HepG2 (cell line): ENCODE data around the gene C12orf56. TPM values are rescaled to one million over a fixed set of nuclear protein-coding genes. Genes with fewer than 3 reads are reported as not detected.
A peak's percentile ranks its signal among the peaks of the same experiment; 100 is the strongest.

Source experiments
- ASH2L ChIP-seq: fragments of 300-600, 200-600 bp; sonication (generic); IDR thresholded peaks from 2 replicates; pipeline ENCODE4 v1.7.0; 2017; ENCODE audit warnings: low read depth, mild to moderate bottlenecking, moderate library complexity, mixed read lengths, low read length; ENCODE audit not compliant: insufficient read length
- CCAR2 ChIP-seq: fragments of 200-400 bp; formaldehyde crosslinking; optimal IDR thresholded peaks from 2 replicates; pipeline ENCODE3; 2018; ENCODE audit warnings: low read depth, mild to moderate bottlenecking, low read length, moderate library complexity
- FOXC1 ChIP-seq: sonication (generic); formaldehyde crosslinking; IDR thresholded peaks from 2 replicates; pipeline ENCODE4 v1.8.0; 2022; ENCODE audit warnings: mild to moderate bottlenecking, missing genetic modification reagents, borderline replicate concordance
- GTF2F1 ChIP-seq: fragments of 150-350 bp; IDR thresholded peaks from 2 replicates; pipeline ENCODE4 v1.6.1; 2014; ENCODE audit warnings: low read length
- HOXA3 ChIP-seq: sonication (generic); formaldehyde crosslinking; IDR thresholded peaks from 2 replicates; pipeline ENCODE4 v1.5.0; 2020; ENCODE audit warnings: missing genetic modification reagents
- KDM5A ChIP-seq: fragments of 200-600 bp; sonication (generic); IDR thresholded peaks from 2 replicates; pipeline ENCODE4 v1.7.0; 2018; ENCODE audit warnings: antibody characterized with exemption, mild to moderate bottlenecking, low read length, borderline replicate concordance
- MIER3 ChIP-seq: IDR thresholded peaks from 2 replicates; pipeline ENCODE4 v1.6.1; 2016; ENCODE audit warnings: missing compliant biosample characterization, borderline replicate concordance
- NCOA1 ChIP-seq: sonication (generic); formaldehyde crosslinking; IDR thresholded peaks from 2 replicates; pipeline ENCODE4 v1.9.0; 2021; ENCODE audit warnings: missing genetic modification reagents
- NCOA2 ChIP-seq: sonication (generic); formaldehyde crosslinking; IDR thresholded peaks from 2 replicates; pipeline ENCODE4 v1.8.0; 2022; ENCODE audit warnings: inconsistent platforms
- NFATC3 ChIP-seq: sonication (generic); formaldehyde crosslinking; IDR thresholded peaks from 2 replicates; pipeline ENCODE4 v1.5.1; 2020; ENCODE audit warnings: mild to moderate bottlenecking, missing genetic modification reagents
- NFIB ChIP-seq: sonication (generic); formaldehyde crosslinking; IDR thresholded peaks from 2 replicates; pipeline ENCODE4 v1.9.0; 2021; ENCODE audit warnings: missing genetic modification reagents, mild to moderate bottlenecking, borderline replicate concordance
- PHF8 ChIP-seq: sonication (generic); formaldehyde crosslinking; IDR thresholded peaks from 2 replicates; pipeline ENCODE4 v1.5.0; 2020; ENCODE audit warnings: missing genetic modification reagents
- SMYD3 ChIP-seq: sonication (generic); formaldehyde crosslinking; IDR thresholded peaks from 2 replicates; pipeline ENCODE4 v1.8.1; 2023; ENCODE audit warnings: mild to moderate bottlenecking, missing genetic modification reagents
- TOE1 ChIP-seq: sonication (generic); formaldehyde crosslinking; IDR thresholded peaks from 2 replicates; pipeline ENCODE4 v1.4.0; 2020; ENCODE audit warnings: mild to moderate bottlenecking, missing genetic modification reagents
- XRCC5 ChIP-seq: fragments of 200-400 bp; formaldehyde crosslinking; optimal IDR thresholded peaks from 2 replicates; pipeline ENCODE3; 2017; ENCODE audit warnings: mild to moderate bottlenecking, low read length
- ZFP90 ChIP-seq: sonication (generic); formaldehyde crosslinking; IDR thresholded peaks from 2 replicates; pipeline ENCODE4 v1.8.0; 2022; ENCODE audit warnings: missing genetic modification reagents, mild to moderate bottlenecking, inconsistent platforms, borderline replicate concordance
- ZNF121 ChIP-seq: sonication (generic); formaldehyde crosslinking; IDR thresholded peaks from 2 replicates; pipeline ENCODE4 v1.5.0; 2020; ENCODE audit warnings: mild to moderate bottlenecking, missing genetic modification reagents
- ZNF292 ChIP-seq: sonication (generic); formaldehyde crosslinking; IDR thresholded peaks from 2 replicates; pipeline ENCODE4 v1.8.1; 2022; ENCODE audit warnings: mild to moderate bottlenecking, low read depth, missing genetic modification reagents, borderline replicate concordance
- ZNF350 ChIP-seq: sonication (generic); formaldehyde crosslinking; IDR thresholded peaks from 2 replicates; pipeline ENCODE4 v1.4.0; 2020; ENCODE audit warnings: mild to moderate bottlenecking, low read depth, missing genetic modification reagents, borderline replicate concordance
- ZNF441 ChIP-seq: sonication (generic); formaldehyde crosslinking; IDR thresholded peaks from 2 replicates; pipeline ENCODE4 v1.7.0; 2021; ENCODE audit warnings: missing genetic modification reagents, borderline replicate concordance
- ZNF567 ChIP-seq: sonication (generic); formaldehyde crosslinking; IDR thresholded peaks from 2 replicates; pipeline ENCODE4 v1.8.1; 2023; ENCODE audit warnings: mild to moderate bottlenecking, missing genetic modification reagents, borderline replicate concordance
- ZNF816 ChIP-seq: sonication (generic); formaldehyde crosslinking; IDR thresholded peaks from 2 replicates; pipeline ENCODE4 v1.8.0; 2022; ENCODE audit warnings: missing genetic modification reagents, mild to moderate bottlenecking, borderline replicate concordance
- ZNF878 ChIP-seq: sonication (generic); formaldehyde crosslinking; IDR thresholded peaks from 2 replicates; pipeline ENCODE4 v1.8.1; 2023; ENCODE audit warnings: mild to moderate bottlenecking, missing genetic modification reagents, moderate library complexity
- ZNF883 ChIP-seq: sonication (generic); formaldehyde crosslinking; IDR thresholded peaks from 2 replicates; pipeline ENCODE4 v1.5.1; 2020; ENCODE audit warnings: mild to moderate bottlenecking, missing genetic modification reagents; ENCODE audit errors: not compliant biosample characterization
- ZSCAN21 ChIP-seq: sonication (generic); formaldehyde crosslinking; IDR thresholded peaks from 2 replicates; pipeline ENCODE4 v1.8.0; 2022; ENCODE audit warnings: mild to moderate bottlenecking, missing genetic modification reagents, moderate library complexity, borderline replicate concordance
- polyA plus RNA-seq, 8 experiments: library from polyadenylated mRNA; depleted of rRNA in 3 of 8; stranded (reverse) in 7 of 8; unstranded in 1 of 8; fragments of >200 nt; fragmentation: Illumina TruSeq in 4 of 8; extraction: Trizol in 4 of 8; gene quantifications; 2 replicates each; pipeline versions ENCODE4 v1.2.1 to v1.2.3, GENCODE V29; 2011 to 2016; ENCODE audit warnings: low read depth in 4 of 8, missing spikeins in 1 of 8, mixed read lengths in 1 of 8; ENCODE audit not compliant: insufficient read depth in 1 of 8
- total RNA-seq, 5 experiments: library from RNA; depleted of rRNA; stranded (reverse); fragments of >200 nt; fragmentation: Illumina TruSeq; extraction: Trizol; gene quantifications; 2 replicates each; pipeline ENCODE4 v1.2.3, GENCODE V29; 2016; ENCODE audit warnings: low read depth in 1 of 5
- TF ChIP-seq, protein P1 (sequence below): sonication (generic); formaldehyde crosslinking; IDR thresholded peaks from 2 replicates; pipeline ENCODE4 v1.5.0; 2020; ENCODE audit warnings: missing genetic modification reagents

C12orf56 gene
- total and polyA plus RNA-seq, 2 of the 13 experiments (the other 11 are each of a cell fraction or from before 2014, with no cell fraction given) = 0.07 TPM; not detected in 1

DNA sequence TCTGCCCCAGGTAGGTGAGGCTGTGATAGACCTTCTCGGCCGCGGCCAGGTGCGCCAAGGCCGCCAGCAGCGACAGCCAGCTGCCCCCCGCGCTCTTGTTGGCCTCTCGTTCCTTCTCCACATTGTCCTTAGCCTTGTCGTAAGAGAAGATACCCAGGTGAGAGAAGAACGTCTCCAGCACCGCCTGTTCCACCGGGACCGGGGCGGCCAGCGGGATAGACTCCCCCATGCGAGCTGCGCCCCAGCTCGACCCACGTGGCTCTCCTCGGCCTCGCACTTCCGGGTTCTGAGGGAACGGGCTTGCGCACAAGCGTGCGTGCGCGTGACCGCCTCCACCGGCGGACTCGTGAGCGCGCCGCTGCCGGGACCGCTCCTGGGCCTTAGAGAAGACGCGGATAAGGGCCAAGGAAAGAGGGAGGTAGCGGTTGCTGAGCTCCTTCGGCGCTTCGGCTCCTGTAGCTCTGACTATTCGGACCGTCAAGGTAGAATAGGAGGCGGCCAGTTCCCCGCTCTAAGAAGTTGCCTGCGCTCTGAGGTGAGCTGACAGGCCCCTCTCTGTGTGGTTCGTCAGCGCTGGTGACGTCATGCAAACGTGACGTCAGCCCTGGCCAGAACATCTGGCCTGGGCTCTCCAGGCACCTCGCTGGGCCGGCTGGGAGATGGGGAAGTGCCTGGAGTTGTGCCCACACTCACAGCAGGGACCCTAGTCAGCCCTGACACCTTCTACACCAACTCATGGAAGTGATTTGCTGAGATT is 168.4 kb downstream of the C12orf56 start, which contains the start of gene KICS2 (continued):
- no peak for TF ChIP-seq CCAR2
- peak; percentile 84; the same call in 1 of the 2 replicates for TF ChIP-seq FOXC1 (CRISPR knock-in tag)
- TF ChIP-seq, protein P1, sequence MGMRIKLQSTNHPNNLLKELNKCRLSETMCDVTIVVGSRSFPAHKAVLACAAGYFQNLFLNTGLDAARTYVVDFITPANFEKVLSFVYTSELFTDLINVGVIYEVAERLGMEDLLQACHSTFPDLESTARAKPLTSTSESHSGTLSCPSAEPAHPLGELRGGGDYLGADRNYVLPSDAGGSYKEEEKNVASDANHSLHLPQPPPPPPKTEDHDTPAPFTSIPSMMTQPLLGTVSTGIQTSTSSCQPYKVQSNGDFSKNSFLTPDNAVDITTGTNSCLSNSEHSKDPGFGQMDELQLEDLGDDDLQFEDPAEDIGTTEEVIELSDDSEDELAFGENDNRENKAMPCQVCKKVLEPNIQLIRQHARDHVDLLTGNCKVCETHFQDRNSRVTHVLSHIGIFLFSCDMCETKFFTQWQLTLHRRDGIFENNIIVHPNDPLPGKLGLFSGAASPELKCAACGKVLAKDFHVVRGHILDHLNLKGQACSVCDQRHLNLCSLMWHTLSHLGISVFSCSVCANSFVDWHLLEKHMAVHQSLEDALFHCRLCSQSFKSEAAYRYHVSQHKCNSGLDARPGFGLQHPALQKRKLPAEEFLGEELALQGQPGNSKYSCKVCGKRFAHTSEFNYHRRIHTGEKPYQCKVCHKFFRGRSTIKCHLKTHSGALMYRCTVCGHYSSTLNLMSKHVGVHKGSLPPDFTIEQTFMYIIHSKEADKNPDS (CRISPR knock-in tag) = no peak
- peak; percentile 77; the same call in 1 of the 2 replicates for TF ChIP-seq ZSCAN21 (CRISPR knock-in tag)
- TF ChIP-seq ZNF567 (CRISPR knock-in tag) = peak; percentile 34; the same call in 1 of the 2 replicates
- TF ChIP-seq HOXA3 (CRISPR knock-in tag) = peak; percentile 98
- peak; percentile 43 for TF ChIP-seq ZNF883 (CRISPR knock-in tag)
- no peak for TF ChIP-seq ZNF816
- peak; percentile 96 for TF ChIP-seq ASH2L
- TF ChIP-seq ZNF292 (CRISPR knock-in tag) = peak; percentile 39; the same call in 1 of the 2 replicates
- TF ChIP-seq NFIB (CRISPR knock-in tag) = no peak
- TF ChIP-seq MIER3 (CRISPR knock-in tag) = peak; percentile 66
- peak; percentile 93 for TF ChIP-seq ZFP90 (CRISPR knock-in tag)
- 0 out of 2 replicates have a peak, but pooled peaks have one; percentile 58 for TF ChIP-seq NCOA1 (CRISPR knock-in tag)
- no peak for TF ChIP-seq TOE1 (CRISPR knock-in tag)
- peak; percentile 72 for TF ChIP-seq ZNF441 (CRISPR knock-in tag)
- peak; percentile 99 for TF ChIP-seq PHF8 (CRISPR knock-in tag)
- TF ChIP-seq XRCC5 = no peak
- peak; percentile 71; the same call in 1 of the 2 replicates for TF ChIP-seq NFATC3 (CRISPR knock-in tag)
- no peak for TF ChIP-seq ZNF121 (CRISPR knock-in tag)
- peak; percentile 70; the same call in 1 of the 2 replicates for TF ChIP-seq SMYD3 (CRISPR knock-in tag)
- peak; percentile 75 for TF ChIP-seq KDM5A
- peak; percentile 84; the same call in 1 of the 2 replicates for TF ChIP-seq ZNF350
- peak; percentile 76 for TF ChIP-seq NCOA2
- TF ChIP-seq GTF2F1 = no peak
- peak; percentile 44; the same call in 1 of the 2 replicates for TF ChIP-seq ZNF878 (CRISPR knock-in tag)
